ENCODE data around the gene DAPL1. TPM values are rescaled to one million over a fixed set of nuclear protein-coding genes. Genes with fewer than 3 reads are reported as not detected.
A peak's percentile ranks its signal among the peaks of the same experiment; 100 is the strongest.
"Not testable (repeated sequence)": the region's sequence is repeated elsewhere in the genome, so short reads cannot be mapped to it uniquely, and the experiment has no call there.

The DAPL1 gene
- total RNA-seq, 1 donor from 2014 or later, result 0.57 TPM

DNA sequence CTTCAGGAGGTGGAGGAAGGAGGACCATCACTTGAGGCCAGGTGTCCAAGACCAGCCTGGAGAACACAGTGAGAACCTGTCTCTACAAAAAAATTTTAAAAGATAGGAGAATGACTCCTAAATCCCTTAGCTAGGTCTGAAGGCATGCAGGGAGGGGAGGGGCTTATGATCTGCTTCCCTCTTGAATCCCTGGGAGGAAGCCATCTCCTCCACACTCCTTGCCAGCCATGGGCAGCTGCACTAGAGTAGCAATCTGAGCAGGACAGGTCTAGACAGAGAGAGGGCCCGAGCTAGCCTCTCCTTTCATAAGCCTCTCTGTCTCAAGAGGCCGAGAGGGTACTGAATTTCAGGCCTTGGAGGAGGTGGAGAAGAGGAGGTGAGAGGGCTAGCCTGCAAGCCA lies 42.5 kb downstream of the DAPL1 start:
- peaks cover 3% of the 10 kb centered on the region for H3K9me3 Mint-ChIP-seq (ENCODE audit: low read depth)
- H3K4me1 Mint-ChIP-seq (ENCODE audit: low read depth), result peaks cover 34% of the 10 kb centered on the region
- H3K27me3 Mint-ChIP-seq (ENCODE audit: low read depth), result no peaks in the 10 kb centered on the region
- no peak for DNase-seq (ENCODE audit: low spot score)
- TF ChIP-seq CTCF (IDR thresholded peaks at IDR 0.05), result no peak
- H3K27ac Mint-ChIP-seq (ENCODE audit: unreplicated experiment), result no peak overlapping the region
- peaks cover 1% of the 10 kb centered on the region for H3K36me3 Mint-ChIP-seq (ENCODE audit: low read depth)
- no peak overlapping the region for H3K4me3 Mint-ChIP-seq (ENCODE audit: unreplicated experiment)

DNA sequence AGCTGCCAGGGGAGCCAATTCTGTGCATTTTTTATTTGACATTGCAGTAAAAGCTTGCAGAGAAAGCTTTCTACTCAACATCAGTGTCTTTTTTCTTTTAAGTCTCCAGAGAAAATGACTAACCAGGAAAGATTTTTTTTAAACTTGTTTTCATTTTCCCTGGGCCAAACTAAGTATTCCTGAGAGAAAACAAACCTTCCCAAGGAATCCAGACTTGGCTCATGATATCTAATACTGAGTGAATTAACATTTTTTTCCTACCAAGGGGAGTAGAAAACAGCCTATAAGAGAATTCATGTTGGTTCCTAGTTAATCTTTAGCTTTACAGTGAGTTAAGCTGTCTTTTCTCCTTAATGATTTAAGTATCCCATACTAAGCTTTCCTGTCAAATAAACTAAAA lies 46.7 kb downstream of the DAPL1 start:
- Mint-ChIP-seq H3K4me1 (ENCODE audit: low read depth) (peaks cover 61% of the 10 kb centered on the region), H3K36me3 (ENCODE audit: low read depth) (peaks cover 1% of the 10 kb centered on the region), H3K9me3 (ENCODE audit: low read depth) (peaks cover 3% of the 10 kb centered on the region), H3K27me3 (ENCODE audit: low read depth) (no peaks in the 10 kb centered on the region), H3K4me3 (ENCODE audit: unreplicated experiment) (no peak overlapping the region), H3K27ac (ENCODE audit: unreplicated experiment) (peak overlapping the region; percentile 87)
- TF ChIP-seq CTCF (IDR thresholded peaks at IDR 0.05), result no peak
- no peak for DNase-seq (ENCODE audit: low spot score)

DNA sequence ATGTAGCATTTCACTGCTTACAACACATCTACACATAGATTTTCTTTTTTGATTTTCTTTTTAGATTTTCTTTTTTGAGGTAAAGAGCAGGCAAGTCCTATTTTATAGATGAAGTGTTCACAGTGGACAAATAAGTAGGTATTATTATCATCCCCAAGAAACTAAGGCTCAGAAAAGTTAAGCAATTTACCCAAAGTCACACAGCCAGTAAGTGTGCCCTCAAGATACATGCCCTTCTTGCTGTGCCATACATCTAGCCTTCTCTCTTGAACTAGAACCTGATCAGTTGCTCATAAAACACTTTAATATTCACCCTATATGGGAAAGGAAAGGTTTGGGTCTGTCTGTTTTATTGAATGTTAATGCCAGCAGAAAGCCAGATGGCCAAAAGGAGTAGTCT lies 50.3 kb downstream of the DAPL1 start:
- Mint-ChIP-seq H3K27ac (ENCODE audit: unreplicated experiment) (peak overlapping the region; percentile 75), H3K4me1 (ENCODE audit: low read depth) (peaks cover 57% of the 10 kb centered on the region), H3K4me3 (ENCODE audit: unreplicated experiment) (no peak overlapping the region), H3K36me3 (ENCODE audit: low read depth) (no peaks in the 10 kb centered on the region), H3K27me3 (ENCODE audit: low read depth) (no peaks in the 10 kb centered on the region), H3K9me3 (ENCODE audit: low read depth) (peaks cover 3% of the 10 kb centered on the region)
- no peak for DNase-seq (ENCODE audit: low spot score)
- no peak for TF ChIP-seq CTCF (IDR thresholded peaks at IDR 0.05)

- H3K36me3 Mint-ChIP-seq (ENCODE audit: low read depth), result no peaks in the 10 kb centered on the region
- H3K27ac Mint-ChIP-seq (ENCODE audit: unreplicated experiment), result peak overlapping the region; percentile 75
- peaks cover 54% of the 10 kb centered on the region for H3K4me1 Mint-ChIP-seq (ENCODE audit: low read depth)
- no peaks in the 10 kb centered on the region for H3K27me3 Mint-ChIP-seq (ENCODE audit: low read depth)
- no peak overlapping the region for H3K4me3 Mint-ChIP-seq (ENCODE audit: unreplicated experiment)
- DNase-seq (ENCODE audit: low spot score), result no peak
- no peaks in the 10 kb centered on the region for H3K9me3 Mint-ChIP-seq (ENCODE audit: low read depth)
- no peak for TF ChIP-seq CTCF (IDR thresholded peaks at IDR 0.05)
Measured at GRCh38 chr2:158845859-158846258, 50.7 kb downstream of the DAPL1 start.

- not testable (repeated sequence) for H3K4me3 Mint-ChIP-seq (ENCODE audit: unreplicated experiment); H3K36me3 Mint-ChIP-seq (ENCODE audit: low read depth); H3K27me3 Mint-ChIP-seq (ENCODE audit: low read depth); DNase-seq (ENCODE audit: low spot score); H3K9me3 Mint-ChIP-seq (ENCODE audit: low read depth); H3K27ac Mint-ChIP-seq (ENCODE audit: unreplicated experiment)
- H3K4me1 Mint-ChIP-seq (ENCODE audit: low read depth), result peaks cover 40% of the 10 kb centered on the region
Measured at GRCh38 chr2:158847526-158847925, 52.4 kb downstream of the DAPL1 start.
